GM19043 (cell line): Measurements from ENCODE around the gene PRCC.

Experiments
- ATAC-seq: cut with Tn5 transposase; IDR thresholded peaks from one replicate; pipeline ENCODE4 v1.9.1; 2021; ENCODE audit warnings: low read depth; ENCODE audit not compliant: unreplicated experiment

PRCC gene

DNA sequence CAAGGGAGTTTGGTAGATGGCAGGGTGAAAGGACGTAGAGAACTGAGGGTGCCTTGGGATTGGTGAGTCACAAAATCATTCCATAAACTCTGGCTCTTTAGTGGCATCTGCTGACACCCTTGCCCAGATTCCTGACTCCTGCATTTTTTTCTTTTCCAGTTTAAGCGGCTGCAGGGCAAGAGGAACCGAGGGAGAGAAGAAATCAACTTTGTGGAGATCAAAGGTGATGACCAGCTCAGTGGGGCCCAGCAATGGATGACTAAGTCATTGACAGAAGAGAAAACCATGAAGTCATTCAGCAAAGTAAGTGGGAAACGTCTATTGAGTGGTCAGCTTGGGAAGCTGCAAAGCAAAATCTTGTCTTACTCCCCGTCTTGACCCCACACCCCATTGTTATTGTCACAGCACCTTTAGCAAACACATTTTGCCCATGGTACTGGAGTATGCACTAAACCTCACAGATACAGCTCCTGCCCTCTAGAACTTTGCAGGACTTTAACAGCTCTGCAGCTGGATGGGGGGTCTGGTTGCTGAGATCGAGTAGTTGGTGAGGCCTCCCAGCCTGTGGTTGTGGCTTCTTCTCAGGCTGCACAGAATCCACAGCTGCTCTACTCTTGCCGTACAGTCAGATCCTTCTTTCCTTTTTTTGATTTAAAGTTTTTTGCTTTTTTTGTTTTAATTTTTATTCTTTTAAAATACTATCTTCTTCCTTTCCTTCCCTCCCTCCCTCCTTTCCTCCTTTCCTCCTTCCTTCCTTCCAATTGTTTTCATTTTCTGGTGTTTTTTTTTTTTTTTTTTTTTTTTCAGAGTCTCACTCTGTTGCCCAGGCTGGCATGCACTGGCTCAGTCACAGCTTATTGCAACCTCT, 27.4 kb downstream of the PRCC start:
- no peak for ATAC-seq

DNA sequence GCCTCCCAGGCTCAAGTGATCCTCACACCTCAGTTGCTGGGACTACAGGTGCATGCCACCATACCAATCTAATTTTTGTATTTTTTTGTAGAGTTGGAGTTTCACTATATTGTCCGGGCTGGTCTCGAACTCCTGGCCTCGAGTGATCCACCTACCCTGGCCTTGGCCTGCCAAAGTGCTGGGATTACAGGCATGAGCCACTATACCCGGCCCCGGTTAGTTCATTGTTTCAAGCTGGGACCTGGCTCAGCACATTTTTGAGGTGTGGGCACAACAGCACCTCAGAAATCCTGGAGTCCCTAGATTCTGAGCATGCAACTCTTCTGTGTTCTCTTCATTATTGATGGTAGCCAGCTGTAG, 28.0 kb downstream of the PRCC start:
- no peak for ATAC-seq

GRCh38 chr1:156795787-156796186, 28.5 kb downstream of the PRCC start:
- ATAC-seq = no peak

- ATAC-seq = no peak
These were observed 29.2 kb downstream of the PRCC start for GRCh38 chr1:156796340-156797097.

- ATAC-seq = peak; percentile 57
These were observed 30.0 kb downstream of the PRCC start for GRCh38 chr1:156797212-156797871.

DNA sequence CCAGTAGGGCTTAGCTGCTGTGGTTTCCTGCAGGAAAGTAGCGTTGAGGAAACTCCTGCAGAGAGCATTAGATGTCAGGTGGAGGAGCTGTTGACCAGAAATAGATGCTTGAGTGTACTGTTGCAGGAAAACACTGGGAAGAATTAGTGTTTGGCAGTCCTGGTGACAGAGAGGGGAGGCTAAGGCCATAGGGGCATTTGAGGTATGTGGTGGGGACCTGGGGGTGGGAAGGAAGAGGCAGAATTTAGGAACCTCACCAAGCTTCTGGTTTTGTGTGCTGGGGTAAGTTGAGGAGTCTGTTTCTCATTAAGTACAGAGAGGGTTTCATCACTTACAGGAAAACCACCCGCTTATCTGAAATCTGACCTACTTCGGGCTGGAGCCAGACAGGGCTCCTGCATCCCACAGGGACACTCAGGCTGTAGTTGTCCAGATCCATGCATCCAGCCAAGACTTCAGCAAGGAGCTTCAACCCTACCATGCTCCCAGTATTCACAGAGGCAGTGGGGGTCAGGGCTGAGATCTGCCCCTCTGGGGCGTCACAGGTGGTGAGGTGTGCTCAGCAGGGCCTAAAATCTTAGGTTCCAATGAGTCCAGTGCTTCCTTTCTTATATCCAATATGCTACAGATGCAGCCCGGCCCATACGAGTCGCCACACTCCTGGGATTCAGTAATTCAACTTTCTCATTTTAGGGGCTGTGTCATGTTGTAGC, 34.2 kb downstream of the PRCC start:
- ATAC-seq = no peak

GRCh38 chr1:156802421-156802935, 35.1 kb downstream of the PRCC start:
- no peak for ATAC-seq

- no peak for ATAC-seq
These were observed 35.9 kb downstream of the PRCC start for GRCh38 chr1:156803086-156803851.

DNA sequence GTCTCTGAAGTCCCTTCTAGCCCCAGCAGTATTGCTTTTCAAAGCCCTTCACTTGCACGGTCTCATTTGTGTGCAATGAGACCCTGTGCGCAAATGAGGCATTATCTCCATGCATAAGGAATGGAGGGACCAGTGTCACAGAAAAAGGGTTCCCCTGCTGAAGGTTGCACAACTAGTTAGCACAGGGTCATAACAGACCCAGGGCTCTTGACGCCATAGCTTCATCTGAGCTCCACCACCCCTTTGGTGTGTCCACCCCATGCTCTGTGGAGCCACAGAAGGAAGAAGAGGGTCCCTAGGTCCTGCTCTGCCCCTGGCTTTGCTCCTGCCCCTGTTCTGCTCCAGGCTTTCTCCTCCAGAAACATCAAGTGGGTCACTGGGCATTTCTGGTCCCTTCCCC, 36.7 kb downstream of the PRCC start:
- ATAC-seq = no peak

DNA sequence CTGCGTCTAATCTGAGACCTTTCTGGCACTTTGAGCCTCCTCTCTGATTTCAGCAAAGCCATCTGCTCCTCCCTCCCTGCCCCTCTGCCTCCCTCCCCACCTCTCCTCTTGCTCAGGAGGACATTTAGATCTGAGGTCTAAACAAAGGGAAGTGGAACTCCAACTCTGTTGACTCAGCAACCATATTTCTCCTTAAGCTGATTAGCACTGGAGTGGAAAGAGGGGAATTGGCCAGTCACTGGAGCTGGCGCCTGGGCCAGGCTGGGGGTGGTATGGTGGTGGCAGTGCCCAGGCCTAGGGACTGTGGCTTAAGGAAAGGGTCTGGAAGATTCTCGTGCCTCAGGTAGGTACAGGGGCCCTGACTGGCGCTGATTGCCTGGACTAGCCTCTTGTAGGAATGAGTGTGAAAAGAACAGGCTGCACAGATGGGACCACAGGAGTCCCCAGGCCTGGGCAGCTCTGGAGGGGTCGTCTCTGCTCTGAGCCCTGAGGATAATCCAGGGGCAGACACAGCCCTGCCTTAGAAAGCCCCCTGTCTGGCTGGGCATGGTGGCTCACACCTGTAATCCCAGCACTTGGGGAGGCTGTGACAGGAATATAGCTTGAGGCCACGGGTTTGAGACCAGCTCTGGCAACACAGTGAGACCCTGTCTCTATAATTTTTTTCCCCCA, 37.4 kb downstream of the PRCC start:
- ATAC-seq = no peak

DNA sequence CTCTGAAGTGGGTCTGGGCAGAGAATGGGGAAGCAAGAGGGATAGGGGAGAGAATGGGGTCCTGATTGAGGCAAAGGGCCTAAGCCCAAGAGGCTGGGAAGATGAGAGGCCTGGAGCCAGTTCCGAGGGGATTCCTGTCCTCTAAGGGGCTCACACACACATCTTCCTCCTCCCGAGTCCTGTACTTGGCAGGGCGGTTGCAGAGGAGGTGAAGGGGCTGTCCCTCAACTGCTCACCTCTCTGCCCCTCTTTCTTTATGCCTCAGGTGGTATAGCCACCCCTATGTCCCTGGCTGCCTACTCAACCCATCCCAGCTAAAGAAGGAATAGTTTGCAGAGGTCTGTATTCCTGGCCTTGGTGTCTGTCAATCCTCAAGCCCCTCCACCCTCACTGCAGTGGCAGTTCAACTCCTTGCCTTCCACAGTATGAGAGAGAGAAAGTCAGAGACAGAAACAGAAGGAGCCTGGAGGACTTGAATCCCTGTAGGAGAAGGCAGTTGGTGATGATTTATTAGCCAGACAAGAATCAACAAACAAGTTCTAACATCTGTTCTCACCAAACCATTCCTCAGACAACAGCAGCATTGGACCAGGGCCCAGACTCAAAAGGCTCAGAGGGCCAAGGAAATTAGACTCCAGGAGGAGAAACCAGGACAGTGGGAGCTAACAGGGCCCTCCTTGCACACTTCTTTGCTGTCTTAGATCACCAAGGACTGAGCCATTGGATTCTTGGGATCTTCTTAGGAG, 38.6 kb downstream of the PRCC start:
- no peak for ATAC-seq

GRCh38 chr1:156806512-156807440, 39.4 kb downstream of the PRCC start:
- no peak for ATAC-seq

DNA sequence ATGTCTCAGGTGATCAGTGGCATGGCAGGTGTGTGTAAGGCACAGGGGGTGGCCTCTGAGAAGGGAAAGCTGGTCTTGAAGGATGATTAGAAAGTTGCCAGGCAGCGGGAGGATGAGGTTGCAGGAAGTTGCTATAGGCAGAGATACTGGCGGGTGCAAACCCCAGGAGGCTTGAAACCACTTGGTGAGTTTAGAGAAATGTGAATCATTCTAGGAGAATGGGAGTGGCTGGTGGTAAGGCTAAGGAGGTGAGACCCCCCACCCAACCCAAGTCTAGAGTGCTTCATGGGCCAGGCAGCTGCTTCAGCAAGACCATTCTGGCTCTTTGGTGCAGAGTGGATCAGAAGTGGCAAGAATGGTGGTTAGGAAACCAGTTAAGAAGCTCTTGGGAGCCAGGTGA, 40.3 kb downstream of the PRCC start:
- ATAC-seq = no peak

- no peak for ATAC-seq
These were observed 41.1 kb downstream of the PRCC start for GRCh38 chr1:156808186-156809030.

- no peak for ATAC-seq
These were observed 41.9 kb downstream of the PRCC start for GRCh38 chr1:156809281-156809680.

DNA sequence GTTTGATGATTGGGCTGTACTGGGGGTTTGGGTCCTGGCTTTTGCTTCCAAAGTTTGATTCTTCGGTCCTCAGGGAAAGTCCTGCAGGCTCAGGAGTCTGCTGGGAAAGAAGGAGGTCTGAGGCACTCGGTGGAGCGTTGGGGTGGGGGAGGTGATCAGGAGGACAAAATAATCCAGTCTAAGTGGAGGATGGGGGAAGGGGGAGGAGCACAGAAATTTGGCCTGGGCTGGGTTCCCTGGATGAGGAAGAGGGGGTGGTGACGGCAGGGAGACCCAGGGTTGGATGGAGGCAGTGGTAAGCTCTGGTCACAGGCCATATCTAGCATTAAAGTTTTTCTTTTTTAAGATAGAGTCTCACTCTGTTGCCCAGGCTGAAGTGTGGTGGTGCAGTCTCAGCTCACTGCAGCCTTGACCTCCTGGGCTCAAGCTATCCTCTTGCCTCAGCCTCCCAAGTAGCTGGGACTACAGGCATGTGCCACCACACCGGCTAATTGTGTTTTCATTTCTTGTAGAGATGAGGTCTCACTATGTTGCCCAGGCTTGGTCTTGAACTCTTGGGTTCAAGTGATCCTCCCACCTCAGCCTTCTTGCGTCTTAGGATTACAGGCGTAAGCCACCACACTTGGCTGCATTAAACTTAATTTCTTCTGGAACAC, 42.5 kb downstream of the PRCC start:
- no peak for ATAC-seq
